ENCODE measurements around the gene CCDC77.

- no peak for TF ChIP-seq CTCF (IDR thresholded peaks at IDR 0.05)
- TF ChIP-seq POLR2A (IDR thresholded peaks at IDR 0.05): no peak
Observed at GRCh38 chr12:400828-401227, 616 bp upstream of the CCDC77 start.
